ENCODE data around the gene BATF3.

GRCh38 chr1:212745303-212745702 is 45.7 kb upstream of the BATF3 start:
- TF ChIP-seq CTCF (IDR thresholded peaks at IDR 0.05; ENCODE audit: extremely low read depth in 1 of 2, insufficient read depth in 1 of 2, low read depth in 1 of 2, low read length in 2 of 2) = no peak
- no peak for TF ChIP-seq POLR2AphosphoS5 (IDR thresholded peaks at IDR 0.05; ENCODE audit: insufficient read depth, low read depth, low read length)
- no peak for TF ChIP-seq EZH2 (IDR thresholded peaks at IDR 0.05; ENCODE audit: borderline replicate concordance, low read depth, low read length, severe bottlenecking)
- TF ChIP-seq POLR2A (IDR thresholded peaks at IDR 0.05; ENCODE audit: low read depth, low read length) = no peak
- no peak for TF ChIP-seq GATA2 (IDR thresholded peaks at IDR 0.05; ENCODE audit: insufficient read depth, insufficient read length, low read depth, low read length)
- TF ChIP-seq JUN (IDR thresholded peaks at IDR 0.05; ENCODE audit: borderline replicate concordance, insufficient read depth, insufficient read length, low read depth) = no peak
- no peak for TF ChIP-seq MAX (IDR thresholded peaks at IDR 0.05; ENCODE audit: insufficient read depth, insufficient read length)
- no peak for TF ChIP-seq MYC (IDR thresholded peaks at IDR 0.05; ENCODE audit: low read depth, low read length)

Measured in endothelial cell of umbilical vein (primary cell).